Naive thymus-derived CD8-positive, alpha-beta T cell (primary cell): ENCODE data around the gene ESPN. TPM values are rescaled to one million over a fixed set of nuclear protein-coding genes. Genes with fewer than 3 reads are reported as not detected.
A peak's percentile ranks its signal among the peaks of the same experiment; 100 is the strongest.

Source experiments
- ATAC-seq, 2 donors: fragments of 150-1000 bp; cut with Tn5 transposase in 1 of 2; sonication (Bioruptor Pico), chemical (Tn5 transposase) in 1 of 2; 1 replicate in 1 of 2; 2 replicates in 1 of 2; pipeline ENCODE4 v1.10.0; 2021; ENCODE audit warnings: mild to moderate bottlenecking in 2 of 2, moderate library complexity in 2 of 2
- POLR2A ChIA-PET: fragments of 350-600 bp; sonication (Branson Sonifier 250); formaldehyde crosslinking; loops from one replicate; lab custom pipeline; 2021; ENCODE audit warnings: antibody characterized with exemption; lab: Charles Lee
- DNase-seq, 10 donors: peaks; one replicate each; pipeline versions ENCODE4 v3.0.0 to v3.0.0-alpha.2; 2020 to 2022
- H3K27ac Mint-ChIP-seq, 10 donors: one replicate each; pipeline ENCODE4 v1.8.0; 2020 to 2022; ENCODE audit warnings: mild to moderate bottlenecking in 10 of 10, mixed read lengths in 10 of 10, moderate library complexity in 4 of 10, inconsistent platforms in 1 of 10
- H3K27me3 Mint-ChIP-seq, 5 donors: one replicate each; pipeline ENCODE4 v1.8.0; 2021 to 2022; ENCODE audit warnings: mixed read lengths in 5 of 5
- H3K36me3 Mint-ChIP-seq, 3 donors: one replicate each; pipeline ENCODE4 v1.8.0; 2020 to 2022; ENCODE audit warnings: mixed read lengths in 3 of 3, mild to moderate bottlenecking in 2 of 3, inconsistent platforms in 1 of 3
- H3K4me1 Mint-ChIP-seq, 4 donors: one replicate each; pipeline ENCODE4 v1.8.0; 2021 to 2022; ENCODE audit warnings: mixed read lengths in 4 of 4
- H3K4me3 Mint-ChIP-seq, 10 donors: one replicate each; pipeline ENCODE4 v1.8.0; 2020 to 2022; ENCODE audit warnings: mild to moderate bottlenecking in 10 of 10, mixed read lengths in 10 of 10, moderate library complexity in 6 of 10, inconsistent platforms in 1 of 10
- H3K9me3 Mint-ChIP-seq, 9 donors: one replicate each; pipeline ENCODE4 v1.8.0; 2020 to 2022; ENCODE audit warnings: mixed read lengths in 9 of 9, mild to moderate bottlenecking in 3 of 9, inconsistent platforms in 1 of 9, moderate library complexity in 1 of 9
- microRNA-seq: library from miRNA; unstranded; fragments of <30 nt; microRNA quantifications from one replicate; pipeline ENCODE4 v1.2.0, GENCODE V29; 2022; ENCODE audit warnings: borderline microRNAs expressed
- polyA plus RNA-seq, 3 donors: library from polyadenylated mRNA; unstranded; fragments of 300-500 nt; fragmentation: Illumina TruSeq; gene quantifications; one replicate each; pipeline ENCODE4 v1.2.3, GENCODE V29; 2021
- total RNA-seq, 8 experiments: library from RNA in 2 of 8; stranded (reverse) in 2 of 8; gene quantifications; one replicate each; pipeline ENCODE4 v1.2.3 and lab custom pipeline; 2021 to 2026

ESPN gene
- total and polyA plus RNA-seq, 5 experiments from 2014 or later, result 0.12 to 2.4 (median 0.81) TPM

DNA sequence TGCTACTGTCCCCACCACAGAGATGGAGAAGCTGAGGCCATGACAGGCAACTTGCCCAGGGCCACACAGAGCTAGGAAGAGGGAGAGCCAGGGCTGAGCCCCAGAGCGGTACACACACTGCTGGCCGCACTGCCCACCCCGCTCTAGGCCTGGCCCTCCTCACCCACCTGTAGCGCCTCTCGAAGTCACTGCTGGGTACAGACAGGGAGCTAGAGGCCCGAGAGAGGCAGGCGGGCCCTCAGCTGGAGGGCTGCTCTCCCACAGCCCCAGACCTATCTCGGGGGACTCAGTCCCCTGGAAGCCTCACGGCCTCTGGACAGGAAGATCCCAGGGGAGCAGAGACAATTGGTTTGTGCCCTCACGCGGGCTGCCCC is 84.2 kb downstream of the ESPN start:
- Mint-ChIP-seq H3K27me3 (peaks cover 0 to 9% (median 0%) of the 10 kb centered on the region in 5 donors), H3K27ac (no peak overlapping the region), H3K36me3 (no peaks in the 10 kb centered on the region), H3K4me3 (no peak overlapping the region), H3K4me1 (no peaks in the 10 kb centered on the region), H3K9me3 (no peaks in the 10 kb centered on the region)
- DNase-seq, result no peak
- POLR2A ChIA-PET, result interaction anchor here (1.0 kb wide), 1 partner anchor 9 kb away, joined by 3 read pairs; no protein-coding TSS in a partner anchor
- no peak for ATAC-seq

DNA sequence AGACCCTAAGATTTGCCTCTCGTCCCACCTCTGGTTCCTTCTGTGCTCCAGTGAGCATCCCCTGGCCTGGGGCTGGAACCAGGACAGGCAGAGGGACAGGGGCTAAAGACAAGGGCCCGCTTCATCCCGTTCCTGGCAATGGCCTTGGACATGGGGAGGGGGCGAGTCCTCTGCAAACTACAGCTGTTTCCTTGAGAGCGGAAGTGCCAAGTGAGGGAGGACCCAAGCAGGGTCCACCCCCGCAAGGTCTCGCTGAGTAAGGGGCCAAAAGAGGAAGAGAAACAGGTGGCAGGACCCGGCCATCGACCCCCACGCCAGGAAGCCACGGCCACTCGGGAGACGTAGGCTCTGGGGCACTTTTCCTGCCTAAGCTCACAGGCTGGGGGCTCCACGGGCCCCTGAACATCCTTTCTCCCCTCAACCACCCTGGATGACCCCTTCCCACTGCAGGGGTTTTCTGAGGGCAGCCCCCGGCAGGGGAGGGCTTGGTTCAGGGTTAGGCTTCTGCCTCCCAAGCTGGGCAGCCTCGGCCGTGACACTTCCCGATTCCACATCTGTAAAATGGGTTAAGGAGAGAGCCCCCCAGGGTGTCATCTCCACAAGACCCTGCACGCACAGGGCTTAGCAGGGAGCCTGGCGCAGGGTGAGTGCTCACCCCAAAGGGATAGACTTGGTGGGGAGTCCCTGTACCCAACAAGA is 84.8 kb downstream of the ESPN start:
- ATAC-seq (no peak), DNase-seq (no peak)
- Mint-ChIP-seq H3K36me3 (no peaks in the 10 kb centered on the region), H3K4me1 (no peaks in the 10 kb centered on the region), H3K9me3 (no peaks in the 10 kb centered on the region), H3K27me3 (peaks cover 0 to 9% (median 0%) of the 10 kb centered on the region in 5 donors), H3K27ac (no peak overlapping the region), H3K4me3 (no peak overlapping the region)
- POLR2A ChIA-PET, result interaction anchor here (1.0 kb wide), 1 partner anchor 10 kb away, joined by 3 read pairs; no protein-coding TSS in a partner anchor

DNA sequence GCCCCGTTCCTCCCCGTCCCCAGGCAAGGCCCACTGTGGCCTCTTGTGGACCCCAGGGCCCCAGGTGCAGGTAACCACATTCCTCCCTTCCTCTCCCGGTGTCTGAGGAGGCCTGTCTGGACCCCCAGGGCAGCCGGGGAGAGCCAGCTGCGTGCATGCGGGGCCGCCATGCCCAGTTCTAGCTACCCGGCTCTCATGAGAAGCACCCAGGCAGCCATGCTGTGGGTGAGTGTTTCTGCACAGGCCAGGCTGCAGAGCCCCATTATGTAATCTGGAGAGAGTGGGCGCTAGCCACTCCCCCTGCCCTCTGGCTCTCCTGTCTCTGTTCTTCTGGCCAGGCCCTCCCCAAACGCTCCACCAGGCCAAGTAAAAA is 85.3 kb downstream of the ESPN start:
- Mint-ChIP-seq H3K36me3 (no peaks in the 10 kb centered on the region), H3K9me3 (no peaks in the 10 kb centered on the region), H3K27ac (peak overlapping the region in 1 of 10 donors; percentile 66), H3K4me1 (no peaks in the 10 kb centered on the region), H3K27me3 (peaks cover 0 to 9% (median 0%) of the 10 kb centered on the region in 5 donors), H3K4me3 (no peak overlapping the region)
- POLR2A ChIA-PET, result interaction anchor here (1.0 kb wide), 1 partner anchor 10 kb away, joined by 3 read pairs; no protein-coding TSS in a partner anchor
- no peak for DNase-seq
- no peak for ATAC-seq

DNA sequence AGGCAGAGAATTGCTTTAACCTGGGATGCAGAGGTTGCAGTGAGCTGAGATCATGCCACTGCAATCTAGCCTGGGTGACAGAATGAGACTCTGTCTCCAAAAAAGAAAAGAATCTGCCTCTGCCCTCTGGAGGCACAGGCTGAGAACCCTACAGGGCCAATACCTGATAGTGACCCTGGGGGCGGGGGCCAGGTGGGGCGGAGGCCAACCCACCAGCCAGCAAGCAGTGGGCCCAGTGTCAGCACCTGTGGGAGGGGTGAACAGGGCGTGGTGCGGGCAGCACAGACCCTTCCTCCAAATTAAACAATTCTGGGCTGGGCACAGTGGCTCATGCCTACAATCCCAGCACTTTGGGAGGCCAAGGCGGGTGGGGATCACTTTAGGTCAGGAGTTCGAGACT is 85.9 kb downstream of the ESPN start:
- ATAC-seq (no peak), DNase-seq (no peak)
- H3K9me3 Mint-ChIP-seq, result no peaks in the 10 kb centered on the region
- no peaks in the 10 kb centered on the region for H3K4me1 Mint-ChIP-seq
- no peak overlapping the region for H3K4me3 Mint-ChIP-seq
- H3K36me3 Mint-ChIP-seq, result no peaks in the 10 kb centered on the region
- no peak overlapping the region for H3K27ac Mint-ChIP-seq
- H3K27me3 Mint-ChIP-seq, result peaks cover 0 to 6% (median 0%) of the 10 kb centered on the region in 5 donors
- POLR2A ChIA-PET, result no interaction called here

Small RNAs within 50 kb of the gene (microRNA-seq; reads per million reads assigned to microRNA genes)
- not detected for gene MIR4252

Other genes starting within 250 kb of the ESPN start
- under 1 TPM; 0.10 to 0.14 TPM for gene CHD5, start 244.5 kb upstream of the ESPN start, total RNA-seq
- gene CHD5, start 244.5 kb upstream of the ESPN start, polyA plus RNA-seq, result under 1 TPM in 1 of 3 donors, not detected in 2; 0.06 TPM
- gene RPL22, start 225.2 kb upstream of the ESPN start, total RNA-seq, result 100 to 1,000 TPM; 577 to 597 TPM
- gene RPL22, start 225.2 kb upstream of the ESPN start, polyA plus RNA-seq, result 100 to 1,000 TPM; 291 to 370 (median 306) TPM
- gene RNF207, start 218.7 kb upstream of the ESPN start, total RNA-seq, result under 1 TPM; 0.36 to 0.47 TPM
- not detected for gene RNF207, start 218.7 kb upstream of the ESPN start, polyA plus RNA-seq
- gene ICMT, start 188.8 kb upstream of the ESPN start, total RNA-seq, result 10 to 100 TPM; 12.9 to 16.3 TPM
- 10 to 100 TPM; 13.0 to 15.6 (median 14.1) TPM for gene ICMT, start 188.8 kb upstream of the ESPN start, polyA plus RNA-seq
- not detected for gene HES3, start 180.6 kb upstream of the ESPN start, total RNA-seq
- not detected for gene HES3, start 180.6 kb upstream of the ESPN start, polyA plus RNA-seq
- gene GPR153, start 163.7 kb upstream of the ESPN start, total RNA-seq, result 1 to 10 TPM; 1.3 TPM
- gene GPR153, start 163.7 kb upstream of the ESPN start, polyA plus RNA-seq, result under 1 TPM; 0.06 to 0.56 (median 0.16) TPM
- 1 to 10 TPM; 4.3 to 4.9 TPM for gene ACOT7, start 31.0 kb upstream of the ESPN start, total RNA-seq
- 1 to 10 TPM; 5.6 to 9.4 (median 7.8) TPM for gene ACOT7, start 31.0 kb upstream of the ESPN start, polyA plus RNA-seq
- not detected for gene HES2, start 4.9 kb upstream of the ESPN start, total RNA-seq
- not detected for gene HES2, start 4.9 kb upstream of the ESPN start, polyA plus RNA-seq
- 100 to 1,000 TPM; 378 to 381 TPM for gene TNFRSF25, start 41.4 kb downstream of the ESPN start, total RNA-seq
- gene TNFRSF25, start 41.4 kb downstream of the ESPN start, polyA plus RNA-seq, result 10 to 100 TPM in 2 of 3 donors, 1 to 10 TPM in 1; 7.2 to 28.7 (median 10.6) TPM
- 1 to 10 TPM; 6.3 to 7.0 TPM for gene PLEKHG5, start 66.9 kb downstream of the ESPN start, total RNA-seq
- 1 to 10 TPM in 1 of 3 donors, under 1 TPM in 2; 0.57 to 1.4 (median 0.59) TPM for gene PLEKHG5, start 66.9 kb downstream of the ESPN start, polyA plus RNA-seq
- 10 to 100 TPM; 81.3 to 93.0 TPM for gene NOL9, start 129.7 kb downstream of the ESPN start, total RNA-seq
- gene NOL9, start 129.7 kb downstream of the ESPN start, polyA plus RNA-seq, result 10 to 100 TPM; 10.4 to 19.4 (median 18.5) TPM
- not detected for gene TAS1R1, start 130.5 kb downstream of the ESPN start, total RNA-seq
- under 1 TPM in 1 of 3 donors, not detected in 2; 0.06 TPM for gene TAS1R1, start 130.5 kb downstream of the ESPN start, polyA plus RNA-seq
- gene ZBTB48, start 155.2 kb downstream of the ESPN start, total RNA-seq, result 10 to 100 TPM; 64.5 to 73.2 TPM
- 10 to 100 TPM in 2 of 3 donors, 1 to 10 TPM in 1; 9.8 to 30.0 (median 28.7) TPM for gene ZBTB48, start 155.2 kb downstream of the ESPN start, polyA plus RNA-seq
- gene KLHL21, start 178.1 kb downstream of the ESPN start, total RNA-seq, result 10 to 100 TPM; 67.1 to 67.7 TPM
- gene KLHL21, start 178.1 kb downstream of the ESPN start, polyA plus RNA-seq, result 10 to 100 TPM; 15.7 to 26.4 (median 16.3) TPM
- gene PHF13, start 189.0 kb downstream of the ESPN start, total RNA-seq, result 1 to 10 TPM; 8.4 to 8.5 TPM
- gene PHF13, start 189.0 kb downstream of the ESPN start, polyA plus RNA-seq, result 1 to 10 TPM; 1.4 to 4.3 (median 3.2) TPM
- 10 to 100 TPM; 28.7 to 30.7 TPM for gene THAP3, start 200.1 kb downstream of the ESPN start, total RNA-seq
- gene THAP3, start 200.1 kb downstream of the ESPN start, polyA plus RNA-seq, result 10 to 100 TPM; 20.1 to 26.5 (median 25.4) TPM